ENCODE results near the gene ACTN3. TPM values are rescaled to one million over a fixed set of nuclear protein-coding genes. Genes with fewer than 3 reads are reported as not detected.

ACTN3 gene
- under 0.01 TPM in 2 replicates for total RNA-seq (2012; rRNA removed)
- 0.05 and 0.06 TPM in 2 replicates for polyA plus RNA-seq (2012; rRNA removed)
- 0.04 TPM in 1 of 2 replicates, not detected in the other for polyA plus RNA-seq (2012; cell fraction: cytosol; rRNA removed)
- polyA plus RNA-seq (2012; cell fraction: nucleus; rRNA removed; ENCODE audit: low replicate concordance) = 0.31 and 0.55 TPM in 2 replicates
- percentile 14 among the genes with signal in this experiment for Bru-seq, nascent RNA
- BruChase-seq, experiment 1, labeled RNA remaining after a 6-hour chase = percentile 20 among the genes with signal in this experiment
- percentile 20 among the genes with signal in this experiment for BruChase-seq, experiment 2, labeled RNA remaining after a 2-hour chase
- long read RNA-seq = 0 reads

GRCh38 chr11:66546368-66546965 lies at the start of gene ACTN3:
ACTN3 (plus strand) TSS chr11:66546903; CDS start chr11:66546938, 35 bp downstream.
- WGBS, 2 experiments (ENCODE audit: extremely low coverage in 2 of 2, insufficient read length in 1 of 2) = 1% methylated on average over 14 of the region's 37 CpGs; no CpG with 5 or more reads in 1 of the 2 experiments
- H2BK120ac ChIP-seq (ENCODE audit: low read depth, low read length) = no peak within 1 kb of the TSS
- peak within 1 kb of the TSS; percentile 86 for H3K4me2 ChIP-seq (ENCODE audit: low read depth, low read length)
- peaks cover 4% of the 10 kb centered on the region; the same call in 1 of the 2 replicates for H4K20me1 ChIP-seq (ENCODE audit: insufficient read depth, low read length)
- peaks cover 5% of the 10 kb centered on the region; the same call in 1 of the 2 replicates for H3K9me1 ChIP-seq (ENCODE audit: insufficient read depth, low read length)
- peak within 1 kb of the TSS; percentile 97 for H2AFZ ChIP-seq (replicated peaks; ENCODE audit: low read length, poor library complexity)
- no peaks in the 10 kb centered on the region for H3K9me3 ChIP-seq (ENCODE audit: control insufficient read depth, insufficient read depth, low read length)
- peaks cover 11% of the 10 kb centered on the region; the same call in 1 of the 2 replicates for H3K36me3 ChIP-seq (ENCODE audit: control insufficient read depth, insufficient read depth, low read length)
- peak within 1 kb of the TSS; percentile 32; the same call in 1 of the 2 replicates for H4K91ac ChIP-seq (ENCODE audit: insufficient read depth, low read depth, low read length)
- peak within 1 kb of the TSS; percentile 72 to 84; a peak in 3 of 4 replicates for H4K8ac ChIP-seq (ENCODE audit: low read depth in 2 of 2, low read length in 2 of 2)
- H3K14ac ChIP-seq (replicated peaks; ENCODE audit: low read depth, low read length) = no peak within 1 kb of the TSS; the same call in 1 of the 2 replicates
- no TSS peak for BruUV-seq (replicated peaks)
- peak within 1 kb of the TSS; percentile 93 for H2AK9ac ChIP-seq (replicated peaks; ENCODE audit: low read depth, low read length, poor library complexity)
- DNase-seq (no peak), ATAC-seq (ENCODE audit: low read depth) (peak; percentile 2)
- peaks cover 3 to 19% of the 10 kb centered on the region in 2 experiments; a peak in 2 of 4 replicates for H3K79me1 ChIP-seq (ENCODE audit: low read depth in 1 of 2, low read length in 2 of 2)
- H3K56ac ChIP-seq (ENCODE audit: extremely low read depth, insufficient read depth, low read length) = no peak within 1 kb of the TSS
- H3K4me3 ChIP-seq (ENCODE audit: insufficient read depth, low read depth, low read length) = peak within 1 kb of the TSS; percentile 75
- H3K23ac ChIP-seq (ENCODE audit: low read depth, low read length) = no peak within 1 kb of the TSS
- H2BK20ac ChIP-seq (ENCODE audit: low read depth, low read length) = no peak within 1 kb of the TSS
- H3K27ac ChIP-seq (ENCODE audit: insufficient read depth, low read length) = no peak within 1 kb of the TSS; the same call in 1 of the 2 replicates
- in situ Hi-C loops (cut with MboI; ENCODE audit: low sequenced_read_pairs) (no loop called here), intact Hi-C loops (cut with micrococcal nuclease) (loop anchor here (1.0 to 2.0 kb wide), 2 partner anchors 92 to 131 kb away; partner anchors contain the start of genes RBM4 and RBM4B), dilution Hi-C loops (cut with HindIII; ENCODE audit: low sequenced_read_pairs, unreplicated experiment) (no loop called here)
- no peak within 1 kb of the TSS for H2AK5ac ChIP-seq (ENCODE audit: low read depth, low read length)
- H2BK5ac ChIP-seq (ENCODE audit: low read depth, low read length, poor library complexity, severe bottlenecking) = no peak within 1 kb of the TSS
- H2BK15ac ChIP-seq (ENCODE audit: low read depth, low read length) = no peak within 1 kb of the TSS
- POLR2A ChIA-PET (ENCODE audit: unreplicated experiment) = interaction anchor here (0.5 kb wide), 1 partner anchor 80 kb away, joined by 3 read pairs; no protein-coding TSS in a partner anchor
- H3K18ac ChIP-seq (ENCODE audit: low read depth, low read length) = peak within 1 kb of the TSS; percentile 3; the same call in 1 of the 2 replicates
- H3K4me1 ChIP-seq (ENCODE audit: control insufficient read depth, insufficient read depth, low read length) = peaks cover 6% of the 10 kb centered on the region
- TF ChIP-seq MXI1 (IDR thresholded peaks at IDR 0.05; ENCODE audit: borderline replicate concordance, low read depth, low read length) (no peak), RCOR1 (IDR thresholded peaks at IDR 0.05; ENCODE audit: insufficient replicate concordance, low read length) (peak; percentile 67), POLR2A (IDR thresholded peaks at IDR 0.05; ENCODE audit: low read depth, low read length) (no peak), CHD1 (IDR thresholded peaks at IDR 0.05; ENCODE audit: low read depth, low read length) (no peak), CTCF (conservative IDR thresholded peaks at IDR 0.05; ENCODE audit: low read depth, low read length) (no peak), NFE2L2 (IDR thresholded peaks at IDR 0.05; ENCODE audit: low read depth, low read length) (no peak)
- H3K9ac ChIP-seq (ENCODE audit: low read depth, low read length) = peak within 1 kb of the TSS; percentile 35
- CTCF ChIA-PET = interaction anchor here (0.5 to 1.3 kb wide), 2 partner anchors 12 to 132 kb away, joined by 3 to 7 read pairs; partner anchors contain the start of gene RBM4B
- H3K4ac ChIP-seq (ENCODE audit: low read depth, low read length) = peak within 1 kb of the TSS; percentile 62; the same call in 1 of the 2 replicates
- H4K5ac ChIP-seq (ENCODE audit: low read depth, low read length) = peak within 1 kb of the TSS; percentile 8; the same call in 1 of the 2 replicates
- H3K27me3 ChIP-seq (ENCODE audit: control insufficient read depth, insufficient read depth, low read length) = peaks cover 25% of the 10 kb centered on the region

Measured in IMR-90 (cell line).